Keratinocyte (primary cell): ENCODE data around the gene NAP1L4. TPM values are rescaled to one million over a fixed set of nuclear protein-coding genes. Genes with fewer than 3 reads are reported as not detected.

Source experiments
- DNase-seq: peaks from one replicate; pipeline ENCODE4 v3.0.0-alpha.2; 2011; ENCODE audit warnings: low read depth, missing footprints, low spot score
- FAIRE-seq: peaks from 2 replicates; lab custom pipeline; 2011; peaks lifted over from hg19 to GRCh38; lab: Jason Lieb, UNC
- H2AFZ ChIP-seq: 2 replicates; pipeline ENCODE4 v1.6.0; 2012; ENCODE audit warnings: low read length, control low read depth, inconsistent platforms; ENCODE audit not compliant: control insufficient read depth
- H3K27ac ChIP-seq: 2 replicates; pipeline ENCODE4 v1.5.1; 2011; ENCODE audit warnings: low read length; ENCODE audit not compliant: control insufficient read depth, insufficient read depth
- H3K27me3 ChIP-seq: 3 replicates; pipeline ENCODE4 v1.6.0; 2011; ENCODE audit warnings: low read length; ENCODE audit not compliant: control insufficient read depth, insufficient read depth; ENCODE audit errors: extremely low read depth
- H3K36me3 ChIP-seq, 2 experiments: 2 replicates in 1 of 2; 3 replicates in 1 of 2; pipeline ENCODE4 v1.5.1; 2011; ENCODE audit warnings: low read length in 2 of 2, mild to moderate bottlenecking in 1 of 2; ENCODE audit not compliant: control insufficient read depth in 2 of 2, insufficient read depth in 2 of 2; ENCODE audit errors: extremely low read depth in 1 of 2
- H3K4me1 ChIP-seq: 3 replicates; pipeline ENCODE4 v1.5.1; 2011; ENCODE audit warnings: low read length; ENCODE audit not compliant: control insufficient read depth, insufficient read depth; ENCODE audit errors: extremely low read depth
- H3K4me2 ChIP-seq: 3 replicates; pipeline ENCODE4 v1.6.0; 2011; ENCODE audit warnings: low read depth, low read length; ENCODE audit not compliant: control insufficient read depth, insufficient read depth; ENCODE audit errors: extremely low read depth
- H3K4me3 ChIP-seq, 3 experiments: fragments of 200-600 bp in 1 of 3; sonication (generic) in 1 of 3; 2 replicates in 2 of 3; 3 replicates in 1 of 3; pipeline ENCODE4 v1.5.1; 2011 to 2016; ENCODE audit warnings: low read length in 3 of 3, mild to moderate bottlenecking in 3 of 3, control low read depth in 2 of 3, inconsistent platforms in 1 of 3, low read depth in 1 of 3, mixed read lengths in 1 of 3, mixed run types in 1 of 3, moderate library complexity in 1 of 3; ENCODE audit not compliant: control insufficient read depth in 2 of 3, insufficient read depth in 2 of 3; ENCODE audit errors: extremely low read depth in 1 of 3
- H3K79me2 ChIP-seq: 2 replicates; pipeline ENCODE4 v1.6.0; 2012; ENCODE audit warnings: low read length; ENCODE audit not compliant: control insufficient read depth, insufficient read depth
- H3K9ac ChIP-seq: 3 replicates; pipeline ENCODE4 v1.6.0; 2011; ENCODE audit warnings: low read length; ENCODE audit not compliant: control insufficient read depth, insufficient read depth; ENCODE audit errors: extremely low read depth
- H3K9me1 ChIP-seq: 3 replicates; pipeline ENCODE4 v1.6.0; 2011; ENCODE audit warnings: low read length; ENCODE audit not compliant: control insufficient read depth, insufficient read depth; ENCODE audit errors: extremely low read depth
- H3K9me3 ChIP-seq: 2 replicates; pipeline ENCODE4 v1.5.1; 2012; ENCODE audit warnings: low read depth, low read length; ENCODE audit not compliant: control insufficient read depth
- H4K20me1 ChIP-seq: 3 replicates; pipeline ENCODE4 v1.6.0; 2011; ENCODE audit warnings: low read length; ENCODE audit not compliant: control insufficient read depth, insufficient read depth; ENCODE audit errors: extremely low read depth
- CTCF ChIP-seq, 3 experiments: IDR thresholded peaks in 1 of 3; conservative IDR thresholded peaks in 1 of 3; optimal IDR thresholded peaks in 1 of 3; 2 replicates in 2 of 3; 3 replicates in 1 of 3; pipeline versions ENCODE3 to v1.5.1; 2011; ENCODE audit warnings: low read length in 3 of 3, mild to moderate bottlenecking in 3 of 3, moderate library complexity in 2 of 3, control low read depth in 1 of 3, inconsistent platforms in 1 of 3; ENCODE audit not compliant: insufficient read depth in 2 of 3; ENCODE audit errors: extremely low read depth in 1 of 3
- EZH2 ChIP-seq: IDR thresholded peaks from one replicate; pipeline ENCODE4 v1.6.1; 2012; ENCODE audit warnings: inconsistent platforms, mild to moderate bottlenecking, low read length, moderate library complexity
- dilution Hi-C: fragments of 300-500 bp; cut with MboI; formaldehyde crosslinking; loops from one replicate; pipeline ENCODE4 v1.7.0; 2020; ENCODE audit warnings: low sequenced_read_pairs; ENCODE audit not compliant: extremely low pct_ligation_motif_present
- polyA plus RNA-seq, 5 experiments: library from polyadenylated mRNA; depleted of rRNA in 3 of 5; stranded (reverse) in 3 of 5; stranded (forward) in 1 of 5; unstranded in 1 of 5; fragments of >200 nt; gene quantifications; 1 replicate in 1 of 5; 2 replicates in 3 of 5; 3 replicates in 1 of 5; pipeline versions ENCODE4 v1.2.1 to v1.2.3, GENCODE V29; 2011 to 2012; ENCODE audit warnings: missing spikeins in 2 of 5, low read depth in 1 of 5, low replicate concordance in 1 of 5

The NAP1L4 gene
- polyA plus RNA-seq, 1 donor (not counting 4 experiments of a cell fraction or from before 2014, with no cell fraction given) = 136 TPM

GRCh38 chr11:2922655-2923054 lies 69.5 kb downstream of the NAP1L4 start:
- DNase-seq (no peak), FAIRE-seq (no peak)
- Histone ChIP-seq H4K20me1 (peaks cover 4% of the 10 kb centered on the region), H3K4me2 (no peak overlapping the region), H3K27me3 (no peaks in the 10 kb centered on the region), H3K27ac (no peak overlapping the region), H3K4me1 (peaks cover 7% of the 10 kb centered on the region), H3K79me2 (peaks cover 11% of the 10 kb centered on the region), H3K9me1 (peaks cover 3% of the 10 kb centered on the region), H3K9me3 (no peaks in the 10 kb centered on the region), H2AFZ (no peak overlapping the region), H3K4me3 (no peak overlapping the region), H3K36me3 (peaks cover 2 to 7% of the 10 kb centered on the region in 2 experiments), H3K9ac (no peak overlapping the region)
- dilution Hi-C loops = no loop called here
- no peak for TF ChIP-seq CTCF (optimal IDR thresholded peaks at IDR 0.05 in 1 of 3, IDR thresholded peaks at IDR 0.05 in 1 of 3, conservative IDR thresholded peaks at IDR 0.05 in 1 of 3; ENCODE audit: extremely low read depth in 1 of 3, insufficient read depth in 2 of 3, low read length in 3 of 3)
- no peak for TF ChIP-seq EZH2

GRCh38 chr11:2921742-2922493 lies 70.2 kb downstream of the NAP1L4 start:
- dilution Hi-C loops = no loop called here
- H2AFZ ChIP-seq = no peak overlapping the region
- H3K4me2 ChIP-seq = no peak overlapping the region
- H3K36me3 ChIP-seq = peaks cover 0 to under 1% of the 10 kb centered on the region in 2 experiments
- H3K27me3 ChIP-seq = no peaks in the 10 kb centered on the region
- FAIRE-seq = no peak
- no peak overlapping the region for H3K4me3 ChIP-seq
- DNase-seq = no peak
- no peaks in the 10 kb centered on the region for H4K20me1 ChIP-seq
- H3K27ac ChIP-seq = no peak overlapping the region
- H3K9ac ChIP-seq = no peak overlapping the region
- H3K4me1 ChIP-seq = no peaks in the 10 kb centered on the region
- no peaks in the 10 kb centered on the region for H3K9me3 ChIP-seq
- H3K9me1 ChIP-seq = no peaks in the 10 kb centered on the region
- peaks cover 4% of the 10 kb centered on the region for H3K79me2 ChIP-seq
- TF ChIP-seq CTCF (optimal IDR thresholded peaks at IDR 0.05 in 1 of 3, IDR thresholded peaks at IDR 0.05 in 1 of 3, conservative IDR thresholded peaks at IDR 0.05 in 1 of 3; ENCODE audit: extremely low read depth in 1 of 3, insufficient read depth in 2 of 3, low read length in 3 of 3) = no peak
- no peak for TF ChIP-seq EZH2
